Activated CD4-positive, CD25-positive, alpha-beta regulatory T cell treated with anti-CD3 and anti-CD28 coated beads, Interleukin-2, amount 50 U/mL, for 72 hours (primary cell): ENCODE data around the gene LRRTM1.

Source experiments
- DNase-seq: peaks from one replicate; pipeline ENCODE4 v3.0.0; 2021

Gene LRRTM1

DNA sequence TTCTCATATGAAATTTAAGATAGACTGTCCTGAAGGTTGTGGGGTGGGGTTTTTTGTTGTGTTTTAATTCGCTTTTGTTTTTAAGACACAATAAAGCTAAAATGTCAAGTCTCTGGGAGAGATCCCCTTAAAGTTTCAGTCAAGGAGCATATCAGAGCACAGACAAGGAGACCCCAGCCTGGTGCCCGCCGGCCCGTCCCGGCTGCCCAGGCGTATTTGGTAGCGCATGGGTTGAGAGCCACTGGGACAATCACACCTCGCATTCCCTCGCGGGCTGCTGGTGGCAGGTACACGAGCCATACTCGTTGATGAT, 2.6 kb downstream of the LRRTM1 start:
- no peak for DNase-seq

DNA sequence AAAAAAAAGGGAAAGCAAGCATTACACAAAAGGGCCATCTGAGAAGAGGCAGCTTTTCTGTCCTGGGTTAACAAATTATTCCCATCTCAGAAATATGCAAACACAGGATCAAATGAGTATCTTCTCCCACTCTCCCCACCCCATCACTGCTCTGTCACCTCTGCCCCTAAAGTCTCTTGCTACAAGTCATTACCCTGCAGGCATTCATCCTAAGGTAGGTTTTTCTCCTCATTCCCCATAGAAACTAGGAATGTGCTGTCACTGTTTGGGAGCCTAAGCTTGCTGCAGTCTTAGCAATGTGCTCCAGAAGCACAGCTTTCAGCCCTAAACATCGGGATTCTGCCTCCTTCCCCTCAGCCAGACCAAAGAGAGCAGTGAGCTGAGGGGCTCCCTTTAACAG, 3.6 kb downstream of the LRRTM1 start:
- DNase-seq, result no peak

DNA sequence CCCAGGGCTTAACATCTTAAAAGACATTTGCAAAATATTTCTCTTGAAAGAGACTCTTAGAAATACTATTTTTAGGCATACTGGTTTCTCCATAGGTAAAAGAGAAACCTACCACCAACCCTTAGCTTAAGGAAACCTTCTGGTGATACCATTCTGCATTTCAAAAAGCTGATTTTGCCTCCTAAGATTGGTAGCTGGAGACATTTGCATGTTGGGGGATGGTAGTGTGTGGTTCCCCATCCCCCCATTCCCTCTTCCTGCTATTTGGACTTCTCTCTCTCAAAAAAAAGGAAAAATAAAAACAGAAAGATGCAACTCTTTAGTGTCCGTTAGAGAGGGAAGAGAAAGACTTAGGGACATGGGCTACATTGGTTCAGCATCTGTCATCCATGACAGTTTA, 4.2 kb downstream of the LRRTM1 start:
- DNase-seq, result no peak

DNA sequence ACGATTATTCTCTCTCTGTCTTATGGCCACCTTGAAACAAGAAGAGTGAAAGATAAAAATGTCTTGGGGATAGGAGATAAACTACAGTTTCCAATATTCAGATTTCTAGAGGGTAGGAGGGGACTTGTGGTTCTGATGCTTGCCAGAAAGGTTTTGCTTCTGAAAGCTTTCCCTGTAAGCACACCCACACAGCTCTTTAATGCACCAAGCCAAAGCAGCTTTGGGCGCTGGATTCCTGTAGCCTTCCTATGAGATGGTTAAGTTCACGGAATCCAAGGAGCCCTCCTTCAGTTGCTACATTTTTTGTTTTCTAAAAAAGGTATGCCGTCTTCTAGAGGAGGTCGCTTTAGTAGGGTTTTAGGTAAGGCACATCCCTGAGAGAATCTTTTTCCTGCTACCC, 4.9 kb downstream of the LRRTM1 start:
- no peak for DNase-seq

DNA sequence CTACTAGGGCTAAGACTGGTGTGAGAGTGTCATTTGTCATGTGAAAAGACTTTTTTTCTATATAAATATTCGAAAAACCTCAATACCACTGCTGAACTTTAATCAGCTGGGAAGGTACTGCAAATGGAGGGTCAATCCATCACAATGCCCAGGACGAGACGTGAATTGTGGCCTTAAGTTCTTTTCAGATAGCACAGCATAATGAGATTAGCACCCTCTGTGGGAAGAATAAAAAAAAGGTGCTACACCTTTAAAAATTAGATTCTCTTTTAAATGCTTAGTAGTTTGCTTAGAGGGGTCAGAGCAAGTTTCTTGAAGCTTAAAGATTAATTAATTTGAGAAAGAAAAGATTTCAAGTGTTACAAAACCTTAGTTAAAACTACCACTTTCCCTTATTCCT, 5.6 kb downstream of the LRRTM1 start:
- DNase-seq, result no peak

DNA sequence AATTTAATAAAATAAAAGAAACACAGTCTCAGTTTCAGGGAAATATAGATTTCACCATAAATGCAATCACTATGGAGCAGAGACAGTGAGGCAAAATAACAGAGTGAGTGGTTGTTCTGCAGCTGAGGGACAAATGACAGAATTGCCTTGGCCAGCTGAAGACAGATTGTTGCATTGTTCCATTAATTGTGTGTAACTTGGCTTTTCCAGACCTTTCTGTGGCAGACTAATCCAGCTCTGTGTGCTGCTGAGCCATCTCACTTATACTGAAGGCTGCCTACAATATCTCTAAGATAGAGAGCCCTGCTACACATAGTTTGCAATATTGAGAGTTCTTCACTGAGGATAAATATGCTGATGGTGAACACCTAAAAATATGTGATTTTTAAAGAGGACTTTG, 11.5 kb downstream of the LRRTM1 start:
- DNase-seq, result no peak

DNA sequence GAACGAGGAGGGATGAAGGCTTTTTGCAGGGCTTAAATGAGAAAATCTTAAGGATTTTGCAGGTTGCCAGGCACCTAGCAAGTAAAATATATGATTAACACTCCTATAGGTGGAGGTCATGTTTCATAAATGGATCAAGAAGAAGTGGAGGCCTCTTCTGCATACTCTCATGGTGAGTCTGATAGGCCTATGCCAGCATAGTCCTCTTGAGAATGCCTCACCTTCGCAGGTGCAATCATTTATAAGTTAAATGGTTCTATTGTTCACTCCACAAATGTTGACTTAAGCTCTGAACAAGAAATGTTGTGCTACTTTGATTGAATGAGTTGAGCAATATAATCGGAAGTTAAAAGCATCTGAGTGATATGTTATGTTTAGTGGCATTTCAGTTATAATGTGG, 12.1 kb downstream of the LRRTM1 start:
- DNase-seq, result no peak

DNA sequence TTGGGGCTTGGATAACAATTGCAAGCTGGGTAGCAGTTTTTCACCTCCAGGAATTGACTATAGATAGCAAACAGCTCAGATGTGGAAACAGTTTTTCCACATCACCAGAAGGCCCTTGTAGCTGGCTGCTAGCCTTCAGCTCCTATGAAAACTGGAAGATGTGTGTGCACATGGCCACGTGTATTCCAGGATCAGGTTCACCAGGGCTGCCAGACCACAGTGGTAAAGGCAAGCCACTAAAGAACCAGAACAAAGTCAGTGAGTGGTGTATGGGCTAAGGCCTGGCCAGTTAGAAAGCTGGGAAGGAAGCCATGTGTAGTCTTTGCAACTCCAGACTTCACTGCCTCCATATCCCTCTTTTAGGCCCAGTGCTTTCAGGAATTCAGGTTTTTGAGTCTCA, 12.9 kb downstream of the LRRTM1 start:
- no peak for DNase-seq

DNA sequence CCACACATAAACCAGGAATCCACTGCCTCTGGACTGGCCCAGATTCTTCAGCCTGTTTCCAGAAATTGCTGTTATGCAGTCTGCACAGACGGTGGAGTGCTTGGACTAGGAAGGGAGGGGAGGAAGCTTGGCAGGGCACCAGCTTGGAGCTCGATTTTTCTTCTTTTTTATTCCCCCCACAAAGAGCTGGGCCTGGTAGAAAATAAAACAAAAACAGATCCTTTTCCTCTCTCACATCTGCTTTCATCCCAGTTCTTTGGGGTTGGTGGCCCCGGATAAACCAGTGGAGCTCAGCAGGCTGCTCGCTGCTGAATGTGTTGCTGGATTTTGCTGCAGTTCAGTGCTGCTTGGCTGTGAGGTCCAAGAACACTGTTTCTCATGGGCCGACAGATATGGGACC, 16.0 kb downstream of the LRRTM1 start:
- no peak for DNase-seq

DNA sequence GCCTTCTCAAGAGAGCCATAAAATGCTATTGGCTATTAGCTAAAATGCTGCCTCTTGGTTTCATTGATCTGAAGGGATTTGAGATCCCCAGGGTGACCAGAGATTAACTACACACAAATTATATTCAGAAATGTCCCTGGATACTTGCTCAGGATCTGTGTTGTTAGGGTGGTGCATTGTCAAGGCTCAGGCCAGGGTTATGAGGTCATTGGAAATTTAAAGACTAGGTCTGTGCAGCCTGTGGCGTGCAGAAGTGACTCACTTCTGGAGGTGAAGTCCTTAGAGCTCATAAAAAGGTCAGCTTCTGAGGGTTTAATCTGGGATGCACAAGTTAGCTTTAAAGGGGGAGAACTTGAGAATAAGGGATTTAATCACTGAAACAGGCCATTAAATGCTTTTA, 23.5 kb downstream of the LRRTM1 start:
- DNase-seq, result no peak

DNA sequence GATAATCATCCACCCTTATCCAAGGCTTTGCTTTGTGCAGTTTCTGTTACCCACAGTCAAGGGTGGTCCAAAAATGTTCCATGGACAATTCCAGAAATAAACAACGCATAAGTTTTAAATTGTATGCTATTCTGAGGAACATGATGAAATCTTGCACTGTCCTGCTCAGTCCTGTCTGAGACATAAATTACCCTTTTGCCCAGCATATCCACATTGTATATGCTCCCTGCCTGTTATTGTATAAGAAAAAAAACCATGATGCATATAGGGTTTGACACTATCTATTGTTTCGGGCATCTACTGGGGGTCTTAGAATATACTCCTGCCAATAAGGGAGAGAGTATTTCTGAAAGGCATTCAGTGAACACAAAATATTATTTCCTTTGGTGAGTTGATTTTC, 24.0 kb downstream of the LRRTM1 start:
- DNase-seq, result no peak

DNA sequence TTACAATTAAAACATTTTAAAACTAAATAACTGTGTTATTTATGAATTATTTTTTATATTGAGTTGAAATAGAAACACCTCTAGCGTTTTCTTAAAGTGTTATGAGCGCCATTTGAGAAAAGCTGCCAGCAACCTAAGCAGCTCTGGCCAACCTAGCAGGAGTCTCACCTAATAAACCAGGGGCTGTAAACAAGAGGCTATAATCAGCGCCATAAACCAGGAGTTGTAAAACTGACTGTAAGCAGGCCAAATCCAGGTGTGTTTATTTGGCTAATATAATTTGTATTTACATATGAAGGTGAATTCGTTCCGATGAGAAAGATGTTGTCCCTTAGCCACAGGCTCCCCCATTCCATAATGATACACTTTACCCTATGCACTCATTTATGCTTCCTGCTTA, 34.7 kb downstream of the LRRTM1 start:
- no peak for DNase-seq

DNA sequence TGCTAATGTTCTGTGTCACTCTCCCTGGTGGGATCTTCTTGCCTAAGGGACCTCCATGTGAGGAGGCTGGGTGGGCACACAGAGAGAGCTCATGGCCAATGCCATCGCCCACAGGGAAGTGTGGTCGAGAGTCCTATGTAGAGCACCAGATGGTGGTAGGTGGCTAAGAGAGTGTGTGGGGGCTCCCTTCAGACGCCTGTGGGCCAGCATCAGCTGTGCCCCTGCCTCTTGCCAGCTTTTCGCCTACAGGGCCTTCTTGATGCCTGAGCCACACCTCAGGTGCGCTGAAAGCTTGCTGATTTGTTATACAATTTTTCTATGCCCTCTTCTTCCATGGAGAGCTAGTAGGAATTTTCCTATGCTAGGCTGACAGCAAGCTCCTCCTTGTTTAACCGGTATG, 38.3 kb downstream of the LRRTM1 start:
- DNase-seq, result no peak

DNA sequence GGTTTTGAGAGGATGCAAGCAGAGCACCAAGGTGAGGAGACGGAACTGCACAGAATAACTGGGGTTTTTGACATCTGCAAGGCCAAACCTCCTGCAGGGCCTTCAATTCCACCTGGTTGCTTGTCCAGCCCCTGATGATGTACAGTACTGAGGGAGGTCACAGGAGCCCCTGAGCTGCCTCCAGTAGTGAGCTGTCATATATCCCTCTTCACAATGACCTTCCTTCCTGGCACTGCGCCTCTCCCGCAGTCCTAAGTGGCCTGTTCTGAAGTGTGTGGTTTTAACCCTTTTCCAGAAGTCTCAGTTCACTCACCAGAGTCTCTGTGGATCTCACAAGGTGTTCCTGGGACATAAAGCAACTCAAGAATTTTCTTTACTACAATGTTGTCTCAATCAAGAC, 45.3 kb downstream of the LRRTM1 start:
- DNase-seq, result no peak

DNA sequence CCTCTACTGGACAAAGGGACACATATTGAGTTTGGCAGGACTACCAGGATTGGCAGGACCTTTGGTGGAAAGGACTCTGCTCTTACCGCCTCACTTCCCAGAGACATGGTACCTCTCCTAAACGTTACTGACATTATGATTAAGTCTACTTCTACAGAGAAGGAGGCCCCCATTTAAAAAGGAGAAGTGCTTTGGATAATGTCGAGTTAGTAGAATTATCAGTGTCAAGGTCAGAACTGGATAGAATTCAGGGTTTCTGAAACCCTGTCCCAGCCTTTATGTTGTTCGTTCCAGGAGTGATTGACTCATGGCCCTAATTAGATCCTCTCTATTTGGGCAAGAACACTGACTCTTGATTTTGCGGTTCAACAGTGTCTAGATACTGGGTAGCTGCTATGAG, 45.8 kb downstream of the LRRTM1 start:
- no peak for DNase-seq

DNA sequence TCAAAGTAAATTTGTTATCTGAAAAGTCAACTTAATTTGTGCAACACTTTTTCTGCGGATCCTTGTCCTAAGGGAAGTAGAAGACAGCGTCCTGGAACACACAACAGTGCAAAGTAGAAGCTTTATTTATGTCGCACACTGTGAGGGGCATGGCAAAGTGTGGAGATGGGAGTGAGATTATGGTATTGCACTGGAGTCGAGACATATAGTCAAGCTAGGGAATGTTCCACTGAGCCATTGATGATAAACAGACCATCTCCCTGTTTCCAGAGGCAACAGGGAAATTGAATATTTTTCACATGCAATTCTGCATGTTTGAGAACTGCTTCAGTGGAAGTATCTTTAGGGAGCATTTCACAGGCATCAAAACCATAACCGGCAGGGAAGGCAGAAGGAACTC, 46.2 kb downstream of the LRRTM1 start:
- DNase-seq, result no peak

DNA sequence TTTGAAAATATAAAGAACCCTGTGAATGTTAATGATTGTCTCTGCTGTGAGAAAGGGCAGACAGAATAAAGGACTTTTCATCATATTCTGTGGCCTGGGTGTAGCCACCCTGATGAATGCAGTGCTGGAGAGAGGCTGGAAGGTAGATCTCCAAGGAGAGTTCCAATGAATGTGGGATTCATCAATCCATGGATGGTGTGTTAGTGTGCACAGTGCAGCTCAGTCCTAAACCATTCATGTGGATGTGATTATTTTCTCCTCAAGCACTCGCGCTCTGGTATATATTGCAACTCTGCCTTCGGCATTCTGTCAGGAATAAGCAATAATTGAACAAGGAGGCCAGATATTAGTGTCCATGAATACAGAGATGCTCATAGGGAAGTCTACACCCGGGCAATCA, 47.1 kb downstream of the LRRTM1 start:
- no peak for DNase-seq

DNA sequence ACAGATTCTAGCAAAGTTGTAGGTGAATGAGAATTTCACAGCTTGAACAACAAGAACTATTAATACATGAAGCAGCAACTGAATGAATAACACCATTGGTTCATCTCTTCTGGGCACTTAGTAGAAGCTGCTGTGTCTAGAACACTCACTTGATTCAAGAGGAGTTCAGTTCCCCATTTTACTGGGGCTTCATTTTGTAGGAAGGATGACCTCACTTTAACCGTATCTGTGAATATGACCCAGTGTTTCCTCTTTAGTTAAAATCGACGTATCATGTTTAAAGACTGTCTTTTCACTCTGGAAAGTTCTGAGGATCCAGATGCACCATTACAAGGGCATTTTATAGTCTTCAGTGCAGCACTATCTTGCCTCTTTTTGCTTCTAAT, 47.8 kb downstream of the LRRTM1 start:
- DNase-seq, result no peak

DNA sequence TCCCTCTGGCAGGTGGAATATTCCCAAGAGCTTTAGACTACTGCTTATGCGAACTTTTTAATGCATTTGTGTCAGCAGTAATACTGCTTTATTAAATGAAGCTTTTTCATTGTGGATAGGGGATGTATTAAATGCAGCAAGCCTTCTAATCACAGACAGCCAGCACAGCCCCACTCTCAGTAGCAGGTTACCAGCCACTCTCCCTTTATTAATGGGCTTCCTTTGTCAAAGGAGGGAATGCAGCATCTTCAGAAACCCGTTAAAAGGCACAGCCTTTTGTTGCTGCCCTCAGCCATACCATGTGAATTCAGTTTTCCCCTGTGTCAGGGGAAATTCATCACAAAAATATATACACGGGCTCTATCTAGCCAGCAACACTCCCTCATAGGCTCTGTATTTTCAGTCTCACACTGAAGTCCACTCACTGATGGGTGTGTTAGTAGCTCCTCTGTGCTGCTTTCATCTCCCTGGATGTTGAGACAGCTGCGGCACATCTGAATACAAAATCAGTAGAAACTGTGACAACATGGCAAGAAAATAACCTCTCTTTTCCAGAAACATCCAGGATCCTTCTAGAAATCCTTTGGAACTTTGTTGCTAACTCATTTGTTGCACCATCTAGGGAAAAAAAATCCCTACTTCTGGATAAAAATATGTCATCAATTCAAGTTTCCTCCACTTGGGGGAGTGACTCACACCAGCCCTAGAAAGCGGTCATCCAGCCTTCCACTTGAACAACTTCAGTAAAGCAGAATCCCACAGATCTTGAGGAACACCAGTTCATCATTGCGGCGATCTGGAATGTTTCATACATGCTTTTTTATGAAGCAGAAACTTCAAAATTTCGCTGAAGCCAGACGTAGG, 48.4 kb downstream of the LRRTM1 start:
- DNase-seq, result no peak

DNA sequence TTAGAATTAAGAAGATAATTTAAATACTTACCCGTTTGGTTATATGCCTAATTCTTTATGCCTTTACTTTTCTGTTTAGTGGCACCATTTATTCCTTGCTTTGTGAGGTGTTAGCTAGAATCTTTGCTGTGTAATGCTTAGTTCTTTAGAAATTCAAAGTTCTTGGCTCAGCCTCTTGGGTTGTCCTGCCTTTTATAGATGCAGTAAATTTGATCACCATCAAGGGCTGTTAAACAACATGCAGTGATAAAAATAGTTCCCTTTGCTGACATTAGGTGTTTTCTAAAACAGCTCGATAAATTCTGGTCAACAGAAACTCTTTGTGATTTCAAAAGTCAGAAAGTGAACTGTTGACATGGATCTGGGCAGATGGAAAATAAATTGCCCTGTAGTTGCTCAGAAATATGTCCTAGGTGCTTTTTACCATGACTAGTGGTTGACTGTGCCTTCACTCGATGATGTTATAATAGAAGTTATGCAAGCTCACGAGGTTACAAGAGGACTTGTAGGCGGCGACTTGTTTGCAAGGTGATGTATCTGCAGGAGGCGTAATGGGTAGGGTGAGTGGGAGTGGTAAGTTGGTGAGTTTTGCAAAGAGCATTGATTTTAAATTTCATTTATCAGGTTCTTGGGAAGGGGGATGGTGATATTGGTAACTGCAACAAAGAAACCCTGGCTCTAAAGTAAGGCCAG, 52.1 kb downstream of the LRRTM1 start:
- no peak for DNase-seq
